Adrenal gland (tissue), 12 donors: Measurements from ENCODE around the gene GHR. TPM values are rescaled to one million over a fixed set of nuclear protein-coding genes. Genes with fewer than 3 reads are reported as not detected.

Source experiments
- DNase-seq, 7 donors: peaks; one replicate each; pipeline ENCODE4 v3.0.0-alpha.2; 2019 to 2020
- H3K27ac ChIP-seq, 5 donors: fragments of 200-600 bp; sonication (generic) in 4 of 5; 1 replicate in 3 of 5; 2 replicates in 2 of 5; pipeline versions ENCODE4 v1.5.1 to v1.8.0; 2016 to 2020; ENCODE audit warnings: mild to moderate bottlenecking in 1 of 5
- H3K27me3 ChIP-seq: fragments of 200-600 bp; 2 replicates; pipeline ENCODE4 v1.8.0; 2021
- H3K36me3 ChIP-seq, 2 donors: fragments of 200-600 bp; replicated peaks in 1 of 2; 1 replicate in 1 of 2; 2 replicates in 1 of 2; pipeline versions ENCODE4 v1.5.1 to v1.8.0; 2018 to 2022
- H3K4me1 ChIP-seq, 2 donors: fragments of 200-600 bp; replicated peaks in 1 of 2; 1 replicate in 1 of 2; 2 replicates in 1 of 2; pipeline versions ENCODE4 v1.5.1 to v1.8.0; 2018 to 2021
- H3K4me3 ChIP-seq, 4 donors: fragments of 200-600 bp; sonication (generic) in 3 of 4; one replicate each; pipeline ENCODE4 v1.5.1; 2016 to 2018
- H3K9me3 ChIP-seq, 3 donors: fragments of 200-600 bp; sonication (generic) in 1 of 3; replicated peaks in 1 of 3; 1 replicate in 2 of 3; 2 replicates in 1 of 3; pipeline versions ENCODE4 v1.5.1 to v1.8.0; 2016 to 2021
- POLR2A ChIP-seq, 2 donors: fragments of 450-650 bp; IDR thresholded peaks; one replicate each; pipeline ENCODE4 v1.6.1; 2017; ENCODE audit warnings: antibody characterized with exemption in 2 of 2, mild to moderate bottlenecking in 2 of 2, moderate library complexity in 1 of 2
- WGBS, 4 donors: extraction: QIAGEN DNeasy Blood & Tissue Kit in 2 of 4; methylation state at CpG; one replicate each; pipeline versions ENCODE4 v1.1.5 to v1.1.7; 2013 to 2017; 5-methylcytosine and 5-hydroxymethylcytosine counted together
- intact Hi-C, 2 donors: fragments of 100-400 bp; cut with DNase I; formaldehyde crosslinking; loops; one replicate each; pipeline versions ENCODE4 v1.14.1 to v1.15.0; 2022 to 2023
- polyA plus RNA-seq, 3 donors: library from polyadenylated mRNA; stranded (reverse); fragments of 200-250 nt in 2 of 3; fragments of 350-450 nt in 1 of 3; fragmentation: Illumina TruSeq in 1 of 3; extraction: RNeasy Lipid Tissue Mini Kit (QIAGEN cat#74804) in 1 of 3; gene quantifications; one replicate each; pipeline ENCODE4 v1.2.3, GENCODE V29; 2013 to 2014
- total RNA-seq, 9 donors: library from RNA; depleted of rRNA in 4 of 9; stranded (reverse); fragments of >200 nt in 4 of 9; fragments of 120-200 nt in 1 of 9; fragmentation: NEBNext Ultra II Directional in 1 of 9; extraction: Animal tissue kit (Norgen Biotek cat#: 25700) in 1 of 9; gene quantifications; one replicate each; pipeline versions ENCODE4 v1.1.0 to v1.2.4, GENCODE V29; 2013 to 2023
- TF ChIP-seq, protein P1 (sequence below), 6 experiments: fragments of 450-650 bp in 4 of 6; fragments of 200-600 bp in 2 of 6; sonication (generic) in 1 of 6; IDR thresholded peaks; 1 replicate in 5 of 6; 2 replicates in 1 of 6; pipeline versions ENCODE4 v1.5.1 to v1.8.0; 2016 to 2021; ENCODE audit warnings: antibody characterized with exemption in 6 of 6, mild to moderate bottlenecking in 2 of 6, moderate library complexity in 1 of 6
- donor health status: healthy with polysubstance abuse.
- donor health status: Bipolar disorder and iron deficiency.
- donor health status: DM: yes; HTN: yes; CAD: no.
- donor health status: DM: no; HTN: no; CAD: no.
- donor health status: DM: no; HTN: no; CAD: no.
- donor health status: DM: yes; HTN: yes; CAD: no.

GHR gene
- total and polyA plus RNA-seq, 12 donors, result 2.9 to 17.1 (median 10.5) TPM

DNA sequence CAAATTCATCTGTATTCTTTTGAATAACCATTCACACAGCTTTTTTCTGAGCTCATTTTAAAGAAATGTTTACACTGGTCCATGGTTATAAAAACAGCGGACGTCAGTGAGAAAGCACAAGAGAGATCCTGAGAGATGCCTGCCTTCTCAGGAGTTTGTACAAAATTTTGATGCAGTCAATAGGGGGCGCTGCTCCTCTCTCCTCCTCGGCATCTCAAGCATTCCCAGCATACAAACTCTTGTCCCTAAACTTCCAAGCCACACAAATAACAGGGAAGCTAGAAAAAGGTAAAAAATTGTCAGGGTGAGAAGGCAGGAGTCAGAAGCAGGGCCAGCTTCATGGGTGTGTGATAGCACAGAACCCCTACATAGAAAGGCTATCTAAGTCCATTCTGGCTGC, 322.2 kb downstream of the GHR start:
- DNase-seq, result no peak
- H3K4me1 ChIP-seq, result no peaks in the 10 kb centered on the region
- 24 to 26% (median 25%) methylated on average over 4 of the region's 4 CpGs for WGBS, 4 donors
- intact Hi-C loops, result no loop called here
- H3K36me3 ChIP-seq, result no peaks in the 10 kb centered on the region
- H3K27me3 ChIP-seq, result no peaks in the 10 kb centered on the region
- H3K9me3 ChIP-seq, result no peaks in the 10 kb centered on the region
- H3K4me3 ChIP-seq, result no peak overlapping the region
- TF ChIP-seq, protein P1, sequence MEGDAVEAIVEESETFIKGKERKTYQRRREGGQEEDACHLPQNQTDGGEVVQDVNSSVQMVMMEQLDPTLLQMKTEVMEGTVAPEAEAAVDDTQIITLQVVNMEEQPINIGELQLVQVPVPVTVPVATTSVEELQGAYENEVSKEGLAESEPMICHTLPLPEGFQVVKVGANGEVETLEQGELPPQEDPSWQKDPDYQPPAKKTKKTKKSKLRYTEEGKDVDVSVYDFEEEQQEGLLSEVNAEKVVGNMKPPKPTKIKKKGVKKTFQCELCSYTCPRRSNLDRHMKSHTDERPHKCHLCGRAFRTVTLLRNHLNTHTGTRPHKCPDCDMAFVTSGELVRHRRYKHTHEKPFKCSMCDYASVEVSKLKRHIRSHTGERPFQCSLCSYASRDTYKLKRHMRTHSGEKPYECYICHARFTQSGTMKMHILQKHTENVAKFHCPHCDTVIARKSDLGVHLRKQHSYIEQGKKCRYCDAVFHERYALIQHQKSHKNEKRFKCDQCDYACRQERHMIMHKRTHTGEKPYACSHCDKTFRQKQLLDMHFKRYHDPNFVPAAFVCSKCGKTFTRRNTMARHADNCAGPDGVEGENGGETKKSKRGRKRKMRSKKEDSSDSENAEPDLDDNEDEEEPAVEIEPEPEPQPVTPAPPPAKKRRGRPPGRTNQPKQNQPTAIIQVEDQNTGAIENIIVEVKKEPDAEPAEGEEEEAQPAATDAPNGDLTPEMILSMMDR (IDR thresholded peaks at IDR 0.05), result peak in 2 of 6 experiments; percentile 5 to 15
- TF ChIP-seq POLR2A (IDR thresholded peaks at IDR 0.05), result no peak
- no peak overlapping the region for H3K27ac ChIP-seq

DNA sequence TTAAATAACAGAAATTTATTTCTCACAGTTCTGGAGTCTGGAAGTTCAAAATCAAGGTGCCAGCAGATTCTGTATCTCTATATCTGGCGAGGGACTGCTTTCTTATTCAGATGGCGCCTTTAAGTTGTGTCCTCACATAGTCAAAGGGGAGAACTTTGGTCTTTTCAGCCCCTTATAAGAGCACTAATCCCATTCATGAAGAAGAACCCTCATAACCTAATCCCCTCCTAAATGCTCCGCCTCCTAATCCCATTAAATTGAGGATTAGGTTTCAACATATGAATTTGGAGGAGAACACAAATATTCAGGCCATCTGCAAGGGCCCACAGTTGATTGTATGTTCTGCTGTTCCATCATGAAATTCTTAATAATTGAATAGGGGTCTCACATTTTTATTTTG, 322.6 kb downstream of the GHR start:
- H3K9me3 ChIP-seq, result no peaks in the 10 kb centered on the region
- no peaks in the 10 kb centered on the region for H3K27me3 ChIP-seq
- TF ChIP-seq, protein P1 (IDR thresholded peaks at IDR 0.05), result no peak
- no peak for TF ChIP-seq POLR2A (IDR thresholded peaks at IDR 0.05)
- H3K4me1 ChIP-seq, result no peaks in the 10 kb centered on the region
- intact Hi-C loops, result no loop called here
- DNase-seq, result no peak
- H3K4me3 ChIP-seq, result no peak overlapping the region
- H3K36me3 ChIP-seq, result no peaks in the 10 kb centered on the region
- 92 to 98% (median 98%) methylated on average over 3 of the region's 3 CpGs for WGBS, 4 donors
- no peak overlapping the region for H3K27ac ChIP-seq

GRCh38 chr5:42749020-42749419, 325.8 kb downstream of the GHR start:
- H3K36me3 ChIP-seq, result no peaks in the 10 kb centered on the region
- no peak overlapping the region for H3K27ac ChIP-seq
- TF ChIP-seq, protein P1 (IDR thresholded peaks at IDR 0.05), result no peak
- TF ChIP-seq POLR2A (IDR thresholded peaks at IDR 0.05), result no peak
- no peak for DNase-seq
- H3K4me1 ChIP-seq, result no peaks in the 10 kb centered on the region
- no peak overlapping the region for H3K4me3 ChIP-seq
- intact Hi-C loops, result no loop called here
- no peaks in the 10 kb centered on the region for H3K27me3 ChIP-seq
- no peaks in the 10 kb centered on the region for H3K9me3 ChIP-seq

DNA sequence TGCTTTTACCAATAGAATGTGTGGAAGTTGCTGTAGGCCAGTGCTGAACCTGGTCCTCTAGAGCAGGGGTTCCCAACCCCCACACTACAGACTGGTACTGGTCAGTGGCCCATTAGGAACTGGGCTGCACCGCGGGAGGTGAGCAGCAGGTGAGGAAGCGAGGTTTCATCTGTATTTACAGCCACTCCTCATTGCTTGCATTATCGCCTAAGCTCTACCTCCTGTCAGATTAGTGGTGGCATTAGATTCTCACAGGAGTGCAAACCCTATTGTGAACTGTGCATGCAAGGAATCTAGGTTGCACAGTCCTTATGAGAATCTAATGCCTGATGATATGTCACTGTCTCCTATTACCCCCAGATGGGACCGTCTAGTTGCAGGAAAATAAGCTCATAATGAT, 327.3 kb downstream of the GHR start:
- Histone ChIP-seq H3K4me1 (no peaks in the 10 kb centered on the region), H3K9me3 (no peaks in the 10 kb centered on the region), H3K4me3 (no peak overlapping the region), H3K27me3 (no peaks in the 10 kb centered on the region), H3K36me3 (no peaks in the 10 kb centered on the region), H3K27ac (no peak overlapping the region)
- WGBS, 4 donors, result 91 to 98% (median 93%) methylated on average over 5 of the region's 5 CpGs
- TF ChIP-seq, protein P1 (IDR thresholded peaks at IDR 0.05), result no peak
- TF ChIP-seq POLR2A (IDR thresholded peaks at IDR 0.05), result no peak
- no peak for DNase-seq
- intact Hi-C loops, result no loop called here
